ENCODE results near the gene SORBS1. TPM values are rescaled to one million over a fixed set of nuclear protein-coding genes. Genes with fewer than 3 reads are reported as not detected.
A peak's percentile ranks its signal among the peaks of the same experiment; 100 is the strongest.

The SORBS1 gene
- total and polyA plus RNA-seq, 2 of the 13 experiments (the other 11 are each of a cell fraction or from before 2014, with no cell fraction given) = 16.8 to 39.8 TPM

GRCh38 chr10:95458014-95458413 is 103.2 kb downstream of the SORBS1 start (continued):
- TF ChIP-seq PAXIP1 (CRISPR knock-in tag; conservative IDR thresholded peaks at IDR 0.05) (peak; percentile 88), ZBTB33 (CRISPR knock-in tag; IDR thresholded peaks at IDR 0.05) (no peak), CREM (IDR thresholded peaks at IDR 0.05) (peak; percentile 49), CREM (CRISPR knock-in tag; IDR thresholded peaks at IDR 0.05) (no peak), MED1 (CRISPR knock-in tag; IDR thresholded peaks at IDR 0.05) (peak; percentile 85), DMAP1 (CRISPR knock-in tag; IDR thresholded peaks at IDR 0.05) (no peak), TCF7 (IDR thresholded peaks at IDR 0.05; ENCODE audit: low read depth) (0 out of 2 replicates have a peak, but pooled peaks have one; percentile 27), RARA (CRISPR knock-in tag; IDR thresholded peaks at IDR 0.05) (peak; percentile 52; the same call in 1 of the 2 replicates), HNF4A (CRISPR knock-in tag; IDR thresholded peaks at IDR 0.05) (peak; percentile 78), FOXA1 (IDR thresholded peaks at IDR 0.05) (no peak), FOXA1 (CRISPR knock-in tag; IDR thresholded peaks at IDR 0.05) (peak; percentile 66; the same call in 1 of the 2 replicates), RNF2 (conservative IDR thresholded peaks at IDR 0.05; ENCODE audit: low read depth) (no peak), MIXL1 (CRISPR knock-in tag; IDR thresholded peaks at IDR 0.05) (peak; percentile 62; the same call in 1 of the 2 replicates), ARID4A (CRISPR knock-in tag; IDR thresholded peaks at IDR 0.05; ENCODE audit: borderline replicate concordance) (peak; percentile 25; the same call in 1 of the 2 replicates), ZNF644 (CRISPR knock-in tag; IDR thresholded peaks at IDR 0.05; ENCODE audit: low read depth) (0 out of 2 replicates have a peak, but pooled peaks have one; percentile 26), ZNF333 (CRISPR knock-in tag; IDR thresholded peaks at IDR 0.05; ENCODE audit: borderline replicate concordance) (no peak), ZBTB46 (CRISPR knock-in tag; IDR thresholded peaks at IDR 0.05; ENCODE audit: borderline replicate concordance) (no peak), MLX (CRISPR knock-in tag; IDR thresholded peaks at IDR 0.05) (peak; percentile 42; the same call in 1 of the 2 replicates), ZMAT3 (CRISPR knock-in tag; conservative IDR thresholded peaks at IDR 0.05) (no peak), KAT7 (CRISPR knock-in tag; IDR thresholded peaks at IDR 0.05; ENCODE audit: borderline replicate concordance) (no peak)
